Activated CD4-positive, alpha-beta T cell treated with anti-CD3 and anti-CD28 coated beads for 36 hours (primary cell): Measurements from ENCODE around the gene GFOD1. TPM values are rescaled to one million over a fixed set of nuclear protein-coding genes. Genes with fewer than 3 reads are reported as not detected.
A peak's percentile ranks its signal among the peaks of the same experiment; 100 is the strongest.

ENCODE experiments used
- ATAC-seq: fragments of 200-7000 bp; cut with Tn5 transposase; one replicate; pipeline ENCODE4 v1.10.0; 2021; ENCODE audit warnings: mild to moderate bottlenecking, moderate library complexity
- CTCF ChIA-PET: fragments of 350-600 bp; sonication (Branson Sonifier 250); formaldehyde crosslinking; loops from one replicate; lab custom pipeline; 2021; ENCODE audit warnings: antibody characterized with exemption; lab: Charles Lee
- POLR2A ChIA-PET: fragments of 350-600 bp; sonication (Branson Sonifier 250); formaldehyde crosslinking; loops from one replicate; lab custom pipeline; 2021; ENCODE audit warnings: antibody characterized with exemption, inconsistent platforms; lab: Charles Lee
- DNase-seq: peaks from one replicate; pipeline ENCODE4 v3.0.0-alpha.2; 2020
- H3K27ac Mint-ChIP-seq: one replicate; pipeline ENCODE4 v1.8.0; 2021; ENCODE audit warnings: mixed read lengths
- H3K27me3 Mint-ChIP-seq: one replicate; pipeline ENCODE4 v1.8.0; 2021; ENCODE audit warnings: mixed read lengths
- H3K36me3 Mint-ChIP-seq: one replicate; pipeline ENCODE4 v1.8.0; 2021; ENCODE audit warnings: low read depth, mixed read lengths
- H3K4me1 Mint-ChIP-seq: one replicate; pipeline ENCODE4 v1.8.0; 2021; ENCODE audit warnings: mixed read lengths
- H3K4me3 Mint-ChIP-seq: one replicate; pipeline ENCODE4 v1.8.0; 2021; ENCODE audit warnings: mild to moderate bottlenecking, moderate library complexity, mixed read lengths
- H3K9me3 Mint-ChIP-seq: one replicate; pipeline ENCODE4 v1.8.0; 2021; ENCODE audit warnings: low read depth, mixed read lengths
- intact Hi-C, 2 experiments: fragments of 100-400 bp; cut with DNase I in 1 of 2; cut with micrococcal nuclease in 1 of 2; formaldehyde crosslinking; loops; one replicate each; pipeline versions ENCODE4 v1.14.2 to v1.15.1; 2022 to 2024; cut with DNase I, micrococcal nuclease
- total RNA-seq, 2 experiments: library from RNA; stranded (reverse); gene quantifications; one replicate each; pipeline ENCODE4 v1.2.3, GENCODE V29; 2021

GFOD1 gene
- total RNA-seq, 2 experiments from 2014 or later, result 4.2 to 5.8 TPM

DNA sequence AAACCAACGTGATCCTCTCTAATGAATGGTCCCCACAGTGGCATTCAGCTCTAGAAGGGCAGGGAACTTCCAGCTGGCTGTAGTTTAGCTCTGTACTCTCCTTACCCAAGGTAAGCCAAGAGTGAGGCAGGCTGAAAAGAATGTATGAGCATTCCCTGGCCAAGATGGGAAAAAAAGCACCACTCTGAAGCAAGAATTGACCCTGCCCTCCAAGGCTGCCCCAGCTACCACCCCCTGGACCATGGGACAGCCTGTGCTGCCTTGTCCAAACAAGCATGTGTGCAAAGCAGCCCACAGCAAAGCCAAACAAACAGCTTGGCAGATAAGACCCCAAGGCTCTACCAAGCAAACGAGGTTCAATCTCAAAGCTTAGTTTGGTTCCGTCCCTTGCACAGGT, 73.9 kb downstream of the GFOD1 start:
- Mint-ChIP-seq H3K4me3 (no peak overlapping the region), H3K4me1 (no peaks in the 10 kb centered on the region), H3K36me3 (no peaks in the 10 kb centered on the region), H3K27ac (no peak overlapping the region), H3K9me3 (peaks cover 4% of the 10 kb centered on the region), H3K27me3 (no peaks in the 10 kb centered on the region)
- no peak for DNase-seq
- ChIA-PET POLR2A (no interaction called here), CTCF (interaction anchor here (0.7 to 2.1 kb wide), 2 partner anchors 38 to 75 kb away, joined by 3 to 5 read pairs; no protein-coding TSS in a partner anchor)
- intact Hi-C loops, result no loop called here
- no peak for ATAC-seq

GRCh38 chr6:13412639-13413465, 74.5 kb downstream of the GFOD1 start:
- no peak for DNase-seq
- Mint-ChIP-seq H3K27ac (no peak overlapping the region), H3K4me1 (no peaks in the 10 kb centered on the region), H3K9me3 (peaks cover 4% of the 10 kb centered on the region), H3K4me3 (no peak overlapping the region), H3K36me3 (no peaks in the 10 kb centered on the region), H3K27me3 (no peaks in the 10 kb centered on the region)
- POLR2A ChIA-PET, result no interaction called here
- CTCF ChIA-PET, result no interaction called here
- ATAC-seq, result no peak
- intact Hi-C loops, result no loop called here

- H3K27ac Mint-ChIP-seq, result no peak overlapping the region
- H3K36me3 Mint-ChIP-seq, result peaks cover 2% of the 10 kb centered on the region
- CTCF ChIA-PET, result interaction anchor here (0.6 kb wide), 1 partner anchor 25 kb away, joined by 3 read pairs; no protein-coding TSS in a partner anchor
- POLR2A ChIA-PET, result no interaction called here
- intact Hi-C loops, result no loop called here
- no peak for ATAC-seq
- DNase-seq, result no peak
- no peaks in the 10 kb centered on the region for H3K27me3 Mint-ChIP-seq
- peaks cover 4% of the 10 kb centered on the region for H3K9me3 Mint-ChIP-seq
- H3K4me1 Mint-ChIP-seq, result no peaks in the 10 kb centered on the region
- no peak overlapping the region for H3K4me3 Mint-ChIP-seq
Observed at GRCh38 chr6:13412211-13412610, 75.2 kb downstream of the GFOD1 start.

DNA sequence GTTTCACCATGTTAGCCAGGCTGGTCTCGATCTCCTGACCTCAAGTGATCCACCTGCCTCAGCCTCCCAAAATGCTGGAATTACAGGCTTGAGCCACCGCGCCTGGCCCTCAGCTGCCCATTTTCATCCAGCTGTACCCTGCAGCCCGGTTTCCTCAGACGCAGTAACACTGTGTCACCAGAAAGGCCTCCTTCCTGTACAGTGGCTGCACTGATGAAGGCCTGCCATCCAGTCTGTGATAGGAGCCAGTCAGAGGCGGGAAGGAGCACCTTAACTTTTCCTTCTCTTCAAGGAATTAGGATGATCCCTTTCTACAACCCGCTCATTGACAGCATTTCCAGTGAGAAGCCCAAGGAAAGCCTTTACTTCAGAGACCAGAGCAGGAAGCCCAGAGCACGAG, 75.9 kb downstream of the GFOD1 start:
- DNase-seq (no peak), ATAC-seq (no peak)
- Mint-ChIP-seq H3K9me3 (peaks cover 4% of the 10 kb centered on the region), H3K4me1 (no peaks in the 10 kb centered on the region), H3K27ac (no peak overlapping the region), H3K27me3 (no peaks in the 10 kb centered on the region), H3K36me3 (peaks cover 2% of the 10 kb centered on the region), H3K4me3 (no peak overlapping the region)
- POLR2A ChIA-PET, result no interaction called here
- intact Hi-C loops, result no loop called here
- CTCF ChIA-PET, result interaction anchor here (0.6 kb wide), 1 partner anchor 24 kb away, joined by 3 read pairs; no protein-coding TSS in a partner anchor

- Mint-ChIP-seq H3K4me1 (no peaks in the 10 kb centered on the region), H3K9me3 (no peaks in the 10 kb centered on the region), H3K27ac (no peak overlapping the region), H3K36me3 (peaks cover 2% of the 10 kb centered on the region), H3K27me3 (no peaks in the 10 kb centered on the region), H3K4me3 (no peak overlapping the region)
- ATAC-seq (no peak), DNase-seq (no peak)
- intact Hi-C loops, result no loop called here
- ChIA-PET CTCF (no interaction called here), POLR2A (no interaction called here)
Observed at GRCh38 chr6:13409991-13410390, 77.4 kb downstream of the GFOD1 start.

DNA sequence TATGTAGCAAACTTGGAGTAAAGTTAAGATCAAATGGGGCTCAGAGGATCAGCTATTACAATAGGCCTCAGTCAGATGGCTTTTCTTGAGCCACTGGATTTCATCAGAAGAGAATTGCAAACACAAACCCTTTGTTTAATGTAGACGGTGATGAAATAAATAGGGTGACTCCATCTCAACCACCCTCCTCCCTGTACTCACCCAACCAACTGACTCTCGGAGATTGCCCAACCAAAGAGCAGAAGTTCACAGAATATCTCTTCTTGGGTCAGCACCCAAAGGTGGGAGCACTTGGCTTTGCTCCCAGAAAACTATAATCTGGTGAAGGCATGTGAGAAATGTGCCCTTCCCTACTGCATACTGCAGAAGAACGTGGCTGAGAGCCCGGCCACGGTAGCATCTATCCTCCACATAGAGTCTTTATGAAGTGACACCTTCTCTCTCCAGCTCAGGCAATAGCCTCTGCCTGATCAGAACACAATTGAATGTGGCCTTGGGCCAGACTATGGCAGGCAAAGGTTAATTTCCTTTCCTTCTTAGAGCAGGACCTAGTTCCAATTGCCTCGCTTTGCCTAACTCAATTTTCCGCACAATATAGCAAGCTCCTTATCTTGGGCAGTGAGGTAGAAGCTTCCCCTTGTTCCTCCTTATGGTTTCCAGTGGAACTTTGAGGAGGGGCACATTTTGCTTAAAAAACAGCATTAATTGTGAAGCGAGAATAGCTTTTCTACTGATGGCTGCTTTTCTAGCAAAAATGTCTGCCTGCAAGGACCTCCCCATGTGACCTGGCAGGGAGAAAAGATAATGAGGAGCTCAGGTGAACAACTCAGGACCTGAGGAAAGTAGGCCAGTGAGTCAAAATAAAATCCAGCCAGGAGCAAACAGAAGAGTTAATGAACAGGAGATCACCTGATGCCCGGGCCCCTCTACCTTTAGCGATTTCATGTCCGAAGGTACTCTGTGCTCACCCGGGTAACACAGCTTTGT, 79.4 kb downstream of the GFOD1 start:
- POLR2A ChIA-PET, result interaction anchor here (0.6 kb wide), 1 partner anchor 16 kb away, joined by 4 read pairs; no protein-coding TSS in a partner anchor
- Mint-ChIP-seq H3K9me3 (no peaks in the 10 kb centered on the region), H3K27ac (no peak overlapping the region), H3K4me3 (no peak overlapping the region), H3K4me1 (no peaks in the 10 kb centered on the region), H3K27me3 (no peaks in the 10 kb centered on the region), H3K36me3 (peaks cover 2% of the 10 kb centered on the region)
- DNase-seq (no peak), ATAC-seq (no peak)
- intact Hi-C loops, result no loop called here
- CTCF ChIA-PET, result interaction anchor here (1.4 kb wide), 1 partner anchor 10 kb away, joined by 4 read pairs; no protein-coding TSS in a partner anchor

DNA sequence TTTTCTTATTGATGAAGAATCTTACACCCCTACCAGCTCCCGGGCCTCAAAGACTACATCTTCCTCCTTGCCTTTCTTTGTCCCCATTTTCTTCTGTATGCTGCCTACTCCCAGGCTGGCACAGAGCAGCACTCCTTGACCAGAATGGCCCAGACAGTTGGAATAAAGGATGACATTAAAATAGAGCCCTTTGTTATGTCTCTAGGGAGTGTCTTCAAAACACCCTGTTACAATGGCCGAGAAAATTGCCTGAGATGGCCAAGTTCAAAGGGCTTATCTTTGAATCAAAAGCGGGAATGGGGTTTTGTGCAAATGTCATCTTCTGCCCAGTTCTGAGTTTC, 80.1 kb downstream of the GFOD1 start:
- Mint-ChIP-seq H3K27ac (no peak overlapping the region), H3K4me3 (no peak overlapping the region), H3K27me3 (no peaks in the 10 kb centered on the region), H3K4me1 (no peaks in the 10 kb centered on the region), H3K9me3 (no peaks in the 10 kb centered on the region), H3K36me3 (peaks cover 2% of the 10 kb centered on the region)
- no peak for ATAC-seq
- intact Hi-C loops, result no loop called here
- ChIA-PET POLR2A (no interaction called here), CTCF (interaction anchor here (1.0 to 1.4 kb wide), 2 partner anchors 10 to 11 kb away, joined by 3 to 4 read pairs; no protein-coding TSS in a partner anchor)
- DNase-seq, result no peak

DNA sequence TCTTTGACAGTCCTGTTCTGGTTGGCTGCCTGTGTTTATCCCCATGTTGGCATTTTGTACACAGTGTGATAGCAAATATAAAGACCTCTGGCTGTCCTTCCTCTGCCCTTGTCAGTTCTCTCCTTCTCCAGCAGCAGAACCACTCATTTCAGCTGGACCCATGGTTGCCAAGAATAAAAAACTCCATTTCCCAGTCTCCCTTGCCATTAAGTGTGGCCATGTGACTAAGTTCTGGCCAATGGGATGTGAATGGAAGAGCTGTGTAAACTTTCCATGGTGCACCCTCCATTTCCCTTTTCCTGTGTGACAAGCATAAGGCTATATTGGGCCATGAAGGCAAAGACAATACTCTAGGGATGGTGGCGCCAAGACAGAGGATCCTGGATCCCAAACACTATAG, 80.6 kb downstream of the GFOD1 start:
- Mint-ChIP-seq H3K27me3 (no peaks in the 10 kb centered on the region), H3K4me3 (no peak overlapping the region), H3K36me3 (peaks cover 2% of the 10 kb centered on the region), H3K9me3 (no peaks in the 10 kb centered on the region), H3K4me1 (no peaks in the 10 kb centered on the region), H3K27ac (no peak overlapping the region)
- no peak for DNase-seq
- ChIA-PET POLR2A (no interaction called here), CTCF (interaction anchor here (1.0 kb wide), 1 partner anchor 10 kb away, joined by 3 read pairs; no protein-coding TSS in a partner anchor)
- peak; percentile 49 for ATAC-seq
- intact Hi-C loops, result no loop called here

DNA sequence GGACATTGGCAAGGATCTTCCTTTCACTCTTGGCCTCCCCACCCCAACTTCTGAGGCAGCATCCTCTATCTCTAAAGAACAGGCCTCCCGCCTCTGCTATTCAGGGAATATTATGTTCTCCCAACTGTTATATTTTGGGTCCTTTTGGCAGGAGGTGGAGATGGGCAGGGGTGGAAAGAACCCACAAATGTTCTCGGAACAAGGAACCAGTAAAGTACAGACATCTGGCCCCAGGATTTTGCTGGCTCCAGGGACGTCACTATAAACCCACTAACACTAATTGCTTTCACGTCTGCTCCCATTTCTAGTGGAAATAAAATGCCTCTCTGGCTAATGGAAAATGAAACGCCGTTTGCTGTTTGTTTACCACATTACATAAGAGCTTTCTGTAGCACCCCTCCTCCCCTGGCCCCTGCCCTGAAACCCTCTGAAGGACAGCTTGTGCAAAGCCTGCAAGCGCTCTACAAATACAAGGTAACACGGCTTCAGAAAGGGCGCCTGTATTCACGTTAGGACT, 81.4 kb downstream of the GFOD1 start:
- intact Hi-C loops, result no loop called here
- DNase-seq, result no peak
- H3K9me3 Mint-ChIP-seq, result no peaks in the 10 kb centered on the region
- H3K36me3 Mint-ChIP-seq, result peaks cover 2% of the 10 kb centered on the region
- ChIA-PET POLR2A (no interaction called here), CTCF (interaction anchor here (1.5 kb wide), 1 partner anchor 10 kb away, joined by 3 read pairs; no protein-coding TSS in a partner anchor)
- H3K4me3 Mint-ChIP-seq, result no peak overlapping the region
- no peaks in the 10 kb centered on the region for H3K27me3 Mint-ChIP-seq
- H3K4me1 Mint-ChIP-seq, result peaks cover 3% of the 10 kb centered on the region
- no peak overlapping the region for H3K27ac Mint-ChIP-seq
- no peak for ATAC-seq

GRCh38 chr6:13404892-13405254, 82.5 kb downstream of the GFOD1 start:
- CTCF ChIA-PET, result interaction anchor here (1.5 kb wide), 1 partner anchor 9 kb away, joined by 3 read pairs; no protein-coding TSS in a partner anchor
- intact Hi-C loops, result no loop called here
- H3K4me1 Mint-ChIP-seq, result peaks cover 7% of the 10 kb centered on the region
- no peak for ATAC-seq
- no peak overlapping the region for H3K4me3 Mint-ChIP-seq
- H3K9me3 Mint-ChIP-seq, result no peaks in the 10 kb centered on the region
- H3K36me3 Mint-ChIP-seq, result peaks cover 2% of the 10 kb centered on the region
- no peak overlapping the region for H3K27ac Mint-ChIP-seq
- no peaks in the 10 kb centered on the region for H3K27me3 Mint-ChIP-seq
- no peak for DNase-seq
- POLR2A ChIA-PET, result no interaction called here

DNA sequence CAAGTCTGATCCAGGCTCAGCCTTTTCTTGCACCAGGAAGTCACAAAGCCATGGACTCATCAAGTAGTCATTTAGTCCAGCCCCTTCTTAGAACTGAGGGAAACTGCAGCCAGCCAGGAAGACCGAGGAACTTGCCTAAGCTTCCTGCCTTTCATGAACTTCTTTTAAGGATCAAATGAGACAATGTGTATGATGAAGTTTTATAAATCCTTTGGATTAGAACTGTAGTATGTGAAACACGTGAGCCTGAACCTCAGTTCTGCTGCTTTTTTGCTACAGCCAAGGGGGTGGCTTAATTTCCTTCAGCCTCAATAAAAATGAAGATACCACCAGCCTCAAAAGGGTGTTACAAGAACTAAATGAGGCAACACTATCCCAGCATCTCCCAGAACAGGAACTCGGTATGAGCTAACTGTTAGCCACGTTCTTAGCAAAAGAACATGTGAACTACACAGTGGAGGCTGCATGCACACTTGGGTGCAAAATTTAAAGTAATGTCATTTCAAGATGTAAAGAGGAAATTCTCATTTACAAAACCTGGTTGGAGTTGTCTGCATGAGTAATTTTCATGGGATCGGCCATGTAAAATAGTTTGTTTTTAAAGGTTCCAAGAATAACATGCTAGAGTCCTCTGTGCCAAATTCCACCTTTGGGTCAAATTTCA, 83.0 kb downstream of the GFOD1 start:
- Mint-ChIP-seq H3K27me3 (no peaks in the 10 kb centered on the region), H3K4me3 (no peak overlapping the region), H3K9me3 (no peaks in the 10 kb centered on the region), H3K36me3 (peaks cover 2% of the 10 kb centered on the region), H3K4me1 (peaks cover 7% of the 10 kb centered on the region), H3K27ac (no peak overlapping the region)
- ChIA-PET CTCF (interaction anchor here (1.5 kb wide), 1 partner anchor 9 kb away, joined by 3 read pairs; no protein-coding TSS in a partner anchor), POLR2A (no interaction called here)
- DNase-seq (no peak), ATAC-seq (no peak)
- intact Hi-C loops, result no loop called here
